Parathyroid adenoma (tissue), 2 donors: ENCODE data around the gene ASTN2.

ENCODE experiments used
- H2AFZ ChIP-seq: fragments of 300-600 bp; sonication (generic); one replicate; pipeline ENCODE4 v1.7.0; 2017; ENCODE audit warnings: antibody characterized with exemption, mild to moderate bottlenecking
- H3K27ac ChIP-seq: fragments of 300-600 bp; sonication (generic); one replicate; pipeline ENCODE4 v1.7.0; 2017
- H3K27me3 ChIP-seq: fragments of 300-600 bp; sonication (generic); one replicate; pipeline ENCODE4 v1.7.0; 2017; ENCODE audit warnings: low read length; ENCODE audit not compliant: control insufficient read depth, insufficient read depth
- H3K36me3 ChIP-seq: fragments of 300-600 bp; sonication (generic); one replicate; pipeline ENCODE4 v1.7.0; 2017; ENCODE audit warnings: low read length; ENCODE audit not compliant: control insufficient read depth, insufficient read depth
- H3K4me1 ChIP-seq: fragments of 300-600 bp; sonication (generic); one replicate; pipeline ENCODE4 v1.7.0; 2017; ENCODE audit warnings: control low read depth
- H3K4me2 ChIP-seq: fragments of 300-600 bp; sonication (generic); one replicate; pipeline ENCODE4 v1.7.0; 2017; ENCODE audit warnings: low read length
- H3K4me3 ChIP-seq: fragments of 300-600 bp; sonication (generic); one replicate; pipeline ENCODE4 v1.7.0; 2017; ENCODE audit warnings: low read depth, low read length
- H3K79me2 ChIP-seq: fragments of 300-600 bp; sonication (generic); one replicate; pipeline ENCODE4 v1.7.0; 2017; ENCODE audit warnings: control low read depth
- H3K9ac ChIP-seq: fragments of 300-600 bp; sonication (generic); one replicate; pipeline ENCODE4 v1.7.0; 2017; ENCODE audit warnings: mild to moderate bottlenecking
- H3K9me3 ChIP-seq: fragments of 300-600 bp; sonication (generic); one replicate; pipeline ENCODE4 v1.7.0; 2017; ENCODE audit warnings: low read length; ENCODE audit not compliant: control insufficient read depth
- TF ChIP-seq, protein P1 (sequence below): fragments of 300-600 bp; sonication (generic); IDR thresholded peaks from one replicate; pipeline ENCODE4 v1.7.0; 2017; ENCODE audit warnings: antibody characterized with exemption, mild to moderate bottlenecking
- donor health status: primary hyperparathyroidism.

The ASTN2 gene

DNA sequence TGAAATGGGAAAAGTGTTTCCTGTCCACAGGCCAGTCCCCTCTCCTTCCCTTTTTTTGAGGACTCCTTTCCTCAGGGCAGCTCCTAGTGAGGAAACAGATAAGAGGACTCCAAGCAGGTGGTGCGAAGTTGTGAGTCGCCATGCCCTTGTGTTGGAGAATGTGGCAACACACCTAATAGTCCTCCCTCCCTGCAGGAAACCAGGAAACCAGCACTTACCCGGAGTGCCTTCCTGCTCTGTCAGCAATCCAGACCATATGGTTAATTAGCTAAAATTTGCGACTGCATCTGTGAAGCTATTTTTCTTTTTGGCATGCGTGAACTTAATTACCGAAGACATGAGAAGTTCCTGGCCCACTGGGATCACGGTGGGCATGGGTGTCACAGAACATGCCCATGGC is 657.8 kb downstream of the ASTN2 start:
- Histone ChIP-seq H3K4me3 (no peak overlapping the region), H3K79me2 (no peaks in the 10 kb centered on the region), H3K9ac (no peak overlapping the region), H3K36me3 (no peaks in the 10 kb centered on the region), H3K4me1 (no peaks in the 10 kb centered on the region), H3K9me3 (no peaks in the 10 kb centered on the region), H3K27me3 (no peaks in the 10 kb centered on the region), H3K4me2 (no peak overlapping the region), H3K27ac (no peak overlapping the region), H2AFZ (no peak overlapping the region)
- TF ChIP-seq, protein P1, sequence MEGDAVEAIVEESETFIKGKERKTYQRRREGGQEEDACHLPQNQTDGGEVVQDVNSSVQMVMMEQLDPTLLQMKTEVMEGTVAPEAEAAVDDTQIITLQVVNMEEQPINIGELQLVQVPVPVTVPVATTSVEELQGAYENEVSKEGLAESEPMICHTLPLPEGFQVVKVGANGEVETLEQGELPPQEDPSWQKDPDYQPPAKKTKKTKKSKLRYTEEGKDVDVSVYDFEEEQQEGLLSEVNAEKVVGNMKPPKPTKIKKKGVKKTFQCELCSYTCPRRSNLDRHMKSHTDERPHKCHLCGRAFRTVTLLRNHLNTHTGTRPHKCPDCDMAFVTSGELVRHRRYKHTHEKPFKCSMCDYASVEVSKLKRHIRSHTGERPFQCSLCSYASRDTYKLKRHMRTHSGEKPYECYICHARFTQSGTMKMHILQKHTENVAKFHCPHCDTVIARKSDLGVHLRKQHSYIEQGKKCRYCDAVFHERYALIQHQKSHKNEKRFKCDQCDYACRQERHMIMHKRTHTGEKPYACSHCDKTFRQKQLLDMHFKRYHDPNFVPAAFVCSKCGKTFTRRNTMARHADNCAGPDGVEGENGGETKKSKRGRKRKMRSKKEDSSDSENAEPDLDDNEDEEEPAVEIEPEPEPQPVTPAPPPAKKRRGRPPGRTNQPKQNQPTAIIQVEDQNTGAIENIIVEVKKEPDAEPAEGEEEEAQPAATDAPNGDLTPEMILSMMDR, result no peak

DNA sequence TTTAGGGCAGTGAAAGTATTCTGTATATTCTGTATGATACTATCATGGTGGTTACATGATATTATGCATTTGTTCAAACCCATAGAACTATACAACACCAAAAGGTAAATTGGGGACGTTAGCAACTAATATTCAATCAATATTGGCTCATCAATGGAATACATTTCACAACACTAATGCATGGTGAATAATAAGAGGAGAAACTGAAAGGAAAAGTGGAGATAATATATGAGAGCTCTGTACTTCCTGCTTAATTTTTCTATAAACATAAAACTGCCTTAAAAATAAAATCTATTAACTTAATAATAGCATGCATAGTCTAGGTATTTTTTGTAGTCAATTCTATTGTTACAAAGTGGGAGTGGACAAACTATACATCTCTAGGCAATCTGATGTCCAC is 661.5 kb downstream of the ASTN2 start:
- Histone ChIP-seq H3K36me3 (no peaks in the 10 kb centered on the region), H3K4me1 (no peaks in the 10 kb centered on the region), H3K9me3 (no peaks in the 10 kb centered on the region), H3K27ac (no peak overlapping the region), H3K4me2 (no peak overlapping the region), H3K9ac (no peak overlapping the region), H2AFZ (no peak overlapping the region), H3K79me2 (no peaks in the 10 kb centered on the region), H3K4me3 (no peak overlapping the region), H3K27me3 (no peaks in the 10 kb centered on the region)
- TF ChIP-seq, protein P1, result no peak

DNA sequence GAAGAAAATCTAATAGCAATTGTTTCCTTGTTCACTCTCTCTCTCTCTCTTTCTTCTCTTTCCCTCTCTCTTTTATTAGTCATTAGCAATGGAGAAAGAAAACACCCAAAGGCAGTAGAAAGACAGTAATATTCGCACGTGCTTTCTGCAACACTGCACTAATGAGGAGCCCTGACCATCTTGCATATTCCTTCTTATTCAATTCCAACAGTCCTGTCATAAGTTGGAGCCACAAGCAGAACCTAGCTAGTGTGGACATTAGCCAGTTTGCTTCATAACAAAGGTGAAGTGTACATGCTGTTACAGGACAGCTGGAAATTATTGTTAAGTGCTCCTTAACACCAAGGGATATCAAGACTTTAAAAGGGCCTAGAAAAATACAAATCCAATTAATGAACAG is 664.3 kb downstream of the ASTN2 start:
- Histone ChIP-seq H3K4me1 (no peaks in the 10 kb centered on the region), H3K9me3 (no peaks in the 10 kb centered on the region), H3K79me2 (no peaks in the 10 kb centered on the region), H2AFZ (no peak overlapping the region), H3K9ac (no peak overlapping the region), H3K4me2 (no peak overlapping the region), H3K36me3 (no peaks in the 10 kb centered on the region), H3K27ac (no peak overlapping the region), H3K27me3 (no peaks in the 10 kb centered on the region), H3K4me3 (no peak overlapping the region)
- TF ChIP-seq, protein P1, result no peak

DNA sequence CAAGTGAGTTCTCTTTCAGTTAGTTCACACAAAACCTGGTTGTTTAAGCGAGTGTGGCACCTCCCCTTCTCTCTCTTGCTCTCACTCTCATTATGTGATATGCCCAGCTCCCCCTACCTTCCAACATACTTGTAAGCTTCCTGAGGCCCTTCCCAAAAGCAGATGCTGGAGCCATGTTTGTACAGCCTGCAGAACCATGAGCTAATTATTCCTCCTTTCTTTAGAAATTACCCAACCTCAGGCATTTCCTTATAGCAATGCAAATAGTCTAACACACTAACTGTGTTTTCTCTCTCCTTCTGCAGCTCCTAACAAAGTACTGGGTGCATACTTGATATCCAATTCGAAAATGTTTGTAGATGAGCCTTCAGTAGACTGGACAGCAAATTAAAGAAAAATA is 665.1 kb downstream of the ASTN2 start:
- TF ChIP-seq, protein P1, result no peak
- H3K4me3 ChIP-seq, result no peak overlapping the region
- no peaks in the 10 kb centered on the region for H3K36me3 ChIP-seq
- no peaks in the 10 kb centered on the region for H3K4me1 ChIP-seq
- no peak overlapping the region for H2AFZ ChIP-seq
- H3K79me2 ChIP-seq, result no peaks in the 10 kb centered on the region
- H3K27ac ChIP-seq, result no peak overlapping the region
- H3K27me3 ChIP-seq, result no peaks in the 10 kb centered on the region
- no peaks in the 10 kb centered on the region for H3K9me3 ChIP-seq
- H3K9ac ChIP-seq, result no peak overlapping the region
- H3K4me2 ChIP-seq, result no peak overlapping the region

DNA sequence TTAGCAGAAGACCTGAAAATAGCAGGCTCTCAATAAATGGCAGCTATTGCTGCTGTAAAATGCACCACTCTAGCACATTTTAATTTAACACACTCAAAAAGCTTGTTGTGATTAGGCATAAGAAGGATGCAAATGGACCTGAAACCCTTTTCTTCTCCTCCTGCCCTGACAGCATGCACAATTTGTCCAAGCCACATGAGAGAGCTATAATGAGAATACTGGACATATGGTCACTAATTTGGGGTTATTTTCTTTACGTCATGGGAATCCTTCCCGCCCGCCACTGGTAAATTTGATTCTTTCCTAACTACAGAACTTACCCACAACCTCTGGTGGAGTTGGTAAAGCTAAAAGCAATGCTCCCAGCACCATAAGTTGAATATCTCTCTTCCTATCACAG is 665.7 kb downstream of the ASTN2 start:
- Histone ChIP-seq H2AFZ (no peak overlapping the region), H3K79me2 (no peaks in the 10 kb centered on the region), H3K36me3 (no peaks in the 10 kb centered on the region), H3K4me1 (no peaks in the 10 kb centered on the region), H3K27me3 (no peaks in the 10 kb centered on the region), H3K9ac (no peak overlapping the region), H3K4me2 (no peak overlapping the region), H3K9me3 (no peaks in the 10 kb centered on the region), H3K27ac (no peak overlapping the region), H3K4me3 (no peak overlapping the region)
- TF ChIP-seq, protein P1, result no peak
